Endothelial cell of umbilical vein (primary cell): Measurements from ENCODE around the gene ATP2B2.

Experiments used
- EZH2 ChIP-seq: IDR thresholded peaks from 2 replicates; pipeline ENCODE4 v1.6.1; 2012; ENCODE audit warnings: borderline replicate concordance, low read depth, mild to moderate bottlenecking, moderate library complexity, low read length, inconsistent platforms; ENCODE audit not compliant: severe bottlenecking
- FOS ChIP-seq: IDR thresholded peaks from 2 replicates; pipeline ENCODE4 v1.6.1; 2011; ENCODE audit warnings: mild to moderate bottlenecking, low read length, moderate library complexity, borderline replicate concordance; ENCODE audit not compliant: insufficient read depth
- JUN ChIP-seq: IDR thresholded peaks from 2 replicates; pipeline ENCODE4 v1.6.1; 2011; ENCODE audit warnings: borderline replicate concordance, low read depth; ENCODE audit not compliant: insufficient read length, insufficient read depth
- MYC ChIP-seq: IDR thresholded peaks from one replicate; pipeline ENCODE4 v1.6.1; 2011; ENCODE audit warnings: mild to moderate bottlenecking, low read depth, low read length
- POLR2A ChIP-seq: IDR thresholded peaks from 2 replicates; pipeline ENCODE4 v1.6.1; 2012; ENCODE audit warnings: low read depth, mild to moderate bottlenecking, control low read depth, low read length
- POLR2AphosphoS5 ChIP-seq: IDR thresholded peaks from 2 replicates; pipeline ENCODE4 v1.6.1; 2012; ENCODE audit warnings: low read depth, mild to moderate bottlenecking, control low read depth, low read length, moderate library complexity; ENCODE audit not compliant: insufficient read depth
- TF ChIP-seq, protein P1 (sequence below), 2 donors: IDR thresholded peaks; 1 replicate in 1 of 2; 2 replicates in 1 of 2; pipeline ENCODE4 v1.5.1; 2011; ENCODE audit warnings: low read length in 2 of 2, mild to moderate bottlenecking in 2 of 2, moderate library complexity in 2 of 2, control low read depth in 1 of 2, inconsistent platforms in 1 of 2, low read depth in 1 of 2; ENCODE audit not compliant: insufficient read depth in 1 of 2; ENCODE audit errors: extremely low read depth in 1 of 2

DNA sequence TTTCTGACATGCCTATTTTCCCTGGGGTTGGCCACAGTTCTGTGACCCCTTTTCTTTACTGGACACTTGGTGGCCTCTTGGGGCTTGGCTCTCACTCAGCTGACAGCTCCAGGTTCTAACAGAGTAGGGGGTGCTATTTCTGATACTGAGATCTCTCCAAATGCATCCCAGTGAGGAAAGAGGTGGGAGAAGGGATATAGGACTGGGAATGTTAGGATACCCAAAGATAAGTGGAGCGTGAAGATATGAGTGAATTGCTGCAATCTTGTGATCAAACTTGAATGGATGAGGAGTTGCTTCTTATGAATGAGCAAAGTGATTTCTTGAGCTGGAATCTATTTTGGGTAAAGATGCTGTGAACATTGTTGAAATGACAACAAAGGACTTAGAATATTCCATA lies 74.6 kb downstream of the ATP2B2 start:
- TF ChIP-seq, protein P1, sequence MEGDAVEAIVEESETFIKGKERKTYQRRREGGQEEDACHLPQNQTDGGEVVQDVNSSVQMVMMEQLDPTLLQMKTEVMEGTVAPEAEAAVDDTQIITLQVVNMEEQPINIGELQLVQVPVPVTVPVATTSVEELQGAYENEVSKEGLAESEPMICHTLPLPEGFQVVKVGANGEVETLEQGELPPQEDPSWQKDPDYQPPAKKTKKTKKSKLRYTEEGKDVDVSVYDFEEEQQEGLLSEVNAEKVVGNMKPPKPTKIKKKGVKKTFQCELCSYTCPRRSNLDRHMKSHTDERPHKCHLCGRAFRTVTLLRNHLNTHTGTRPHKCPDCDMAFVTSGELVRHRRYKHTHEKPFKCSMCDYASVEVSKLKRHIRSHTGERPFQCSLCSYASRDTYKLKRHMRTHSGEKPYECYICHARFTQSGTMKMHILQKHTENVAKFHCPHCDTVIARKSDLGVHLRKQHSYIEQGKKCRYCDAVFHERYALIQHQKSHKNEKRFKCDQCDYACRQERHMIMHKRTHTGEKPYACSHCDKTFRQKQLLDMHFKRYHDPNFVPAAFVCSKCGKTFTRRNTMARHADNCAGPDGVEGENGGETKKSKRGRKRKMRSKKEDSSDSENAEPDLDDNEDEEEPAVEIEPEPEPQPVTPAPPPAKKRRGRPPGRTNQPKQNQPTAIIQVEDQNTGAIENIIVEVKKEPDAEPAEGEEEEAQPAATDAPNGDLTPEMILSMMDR (IDR thresholded peaks at IDR 0.05; ENCODE audit: extremely low read depth in 1 of 2, insufficient read depth in 1 of 2, low read depth in 1 of 2, low read length in 2 of 2), result no peak
- TF ChIP-seq EZH2 (no peak), POLR2A (no peak), POLR2AphosphoS5 (no peak), JUN (no peak), FOS (no peak), MYC (no peak)
